COLO668 (cell line): ENCODE results near the gene PCDHA1.
A peak's percentile ranks its signal among the peaks of the same experiment; 100 is the strongest.

Experiments used
- DNase-seq: peaks from one replicate; lab custom pipeline; 2025; ENCODE audit not compliant: unreplicated experiment; lab: John Stamatoyannopoulos, UW

PCDHA1 gene

GRCh38 chr5:141040093-141040770 lies 254.3 kb downstream of the PCDHA1 start:
- DNase-seq: peak; percentile 71

- peak; percentile 92 for DNase-seq
Measured at GRCh38 chr5:141040771-141041426, 255.0 kb downstream of the PCDHA1 start.

- DNase-seq: no peak
Measured at GRCh38 chr5:141041427-141041785, 255.5 kb downstream of the PCDHA1 start.

- DNase-seq: no peak
Measured at GRCh38 chr5:141042555-141042954, 256.6 kb downstream of the PCDHA1 start.

GRCh38 chr5:141050622-141051520 lies 264.9 kb downstream of the PCDHA1 start, which contains the start of gene PCDHB1:
PCDHB1 (plus strand) TSS chr5:141051374; CDS start chr5:141051471, 97 bp downstream.
- peak; percentile 42 for DNase-seq

GRCh38 chr5:141051521-141051866 lies 265.6 kb downstream of the PCDHA1 start:
- peak; percentile 50 for DNase-seq
